ENCODE measurements around the gene STUB1.

GRCh38 chr16:635573-636205 is 44.5 kb upstream of the STUB1 start:
- TF ChIP-seq LEF1 (IDR thresholded peaks at IDR 0.05; ENCODE audit: borderline replicate concordance) = no peak
- TF ChIP-seq ZNF384 (IDR thresholded peaks at IDR 0.05) = no peak

Data from HEK293T (cell line).